ENCODE results near the gene MYBBP1A. TPM values are rescaled to one million over a fixed set of nuclear protein-coding genes. Genes with fewer than 3 reads are reported as not detected.
A peak's percentile ranks its signal among the peaks of the same experiment; 100 is the strongest.

The MYBBP1A gene
- total and polyA plus RNA-seq, 2 of the 13 experiments (the other 11 are each of a cell fraction or from before 2014, with no cell fraction given): 18.6 to 54.8 TPM

DNA sequence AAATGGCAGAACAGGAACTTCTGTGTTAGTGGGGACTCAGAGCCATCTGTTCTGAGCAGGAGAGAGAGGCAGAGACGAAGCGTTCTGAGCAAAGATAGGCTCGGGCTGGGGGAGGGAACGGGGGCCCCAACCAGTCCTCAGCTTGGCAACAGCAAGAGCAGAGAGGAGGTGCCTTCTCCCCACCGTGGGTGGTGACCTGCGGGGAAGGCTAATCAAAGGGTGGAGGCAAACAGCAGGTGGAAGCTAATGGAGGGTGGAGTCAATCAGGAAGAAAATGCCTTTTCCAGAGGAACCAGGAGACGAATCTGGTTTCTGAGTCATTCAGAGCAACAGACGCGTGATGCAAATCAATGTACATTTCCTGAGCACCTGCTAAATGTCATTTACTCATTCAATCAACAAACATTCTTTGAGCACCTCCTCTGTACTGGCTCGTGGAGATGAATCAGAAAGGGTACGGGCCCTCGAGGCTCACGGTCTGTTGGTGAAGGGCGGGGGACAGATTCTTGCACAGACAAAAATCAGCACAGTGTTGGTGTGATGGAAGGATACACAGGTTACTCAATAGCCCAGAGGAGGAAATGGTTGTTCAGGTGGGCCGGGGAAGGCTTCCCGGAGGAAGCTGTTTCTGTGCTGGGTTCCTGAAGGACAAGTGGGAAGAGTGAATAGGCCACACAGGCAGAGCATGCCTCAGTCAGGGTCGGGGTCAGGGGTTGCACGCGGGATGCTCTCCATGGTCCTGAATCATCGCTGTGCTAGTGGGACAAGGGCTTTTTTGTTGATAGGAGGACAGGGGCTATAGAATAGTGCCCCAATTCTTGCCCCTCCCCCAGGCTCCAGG is 62.2 kb downstream of the MYBBP1A start (continued):
- TF ChIP-seq, protein P1, sequence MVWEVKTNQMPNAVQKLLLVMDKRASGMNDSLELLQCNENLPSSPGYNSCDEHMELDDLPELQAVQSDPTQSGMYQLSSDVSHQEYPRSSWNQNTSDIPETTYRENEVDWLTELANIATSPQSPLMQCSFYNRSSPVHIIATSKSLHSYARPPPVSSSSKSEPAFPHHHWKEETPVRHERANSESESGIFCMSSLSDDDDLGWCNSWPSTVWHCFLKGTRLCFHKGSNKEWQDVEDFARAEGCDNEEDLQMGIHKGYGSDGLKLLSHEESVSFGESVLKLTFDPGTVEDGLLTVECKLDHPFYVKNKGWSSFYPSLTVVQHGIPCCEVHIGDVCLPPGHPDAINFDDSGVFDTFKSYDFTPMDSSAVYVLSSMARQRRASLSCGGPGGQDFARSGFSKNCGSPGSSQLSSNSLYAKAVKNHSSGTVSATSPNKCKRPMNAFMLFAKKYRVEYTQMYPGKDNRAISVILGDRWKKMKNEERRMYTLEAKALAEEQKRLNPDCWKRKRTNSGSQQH (CRISPR knock-in tag; IDR thresholded peaks at IDR 0.05; ENCODE audit: low read depth): peak; percentile 98
- no peak for TF ChIP-seq ARHGAP35 (CRISPR knock-in tag; IDR thresholded peaks at IDR 0.05; ENCODE audit: borderline replicate concordance)
- TF ChIP-seq ZNF33A (CRISPR knock-in tag; IDR thresholded peaks at IDR 0.05; ENCODE audit: borderline replicate concordance): no peak
- TF ChIP-seq, protein P2, sequence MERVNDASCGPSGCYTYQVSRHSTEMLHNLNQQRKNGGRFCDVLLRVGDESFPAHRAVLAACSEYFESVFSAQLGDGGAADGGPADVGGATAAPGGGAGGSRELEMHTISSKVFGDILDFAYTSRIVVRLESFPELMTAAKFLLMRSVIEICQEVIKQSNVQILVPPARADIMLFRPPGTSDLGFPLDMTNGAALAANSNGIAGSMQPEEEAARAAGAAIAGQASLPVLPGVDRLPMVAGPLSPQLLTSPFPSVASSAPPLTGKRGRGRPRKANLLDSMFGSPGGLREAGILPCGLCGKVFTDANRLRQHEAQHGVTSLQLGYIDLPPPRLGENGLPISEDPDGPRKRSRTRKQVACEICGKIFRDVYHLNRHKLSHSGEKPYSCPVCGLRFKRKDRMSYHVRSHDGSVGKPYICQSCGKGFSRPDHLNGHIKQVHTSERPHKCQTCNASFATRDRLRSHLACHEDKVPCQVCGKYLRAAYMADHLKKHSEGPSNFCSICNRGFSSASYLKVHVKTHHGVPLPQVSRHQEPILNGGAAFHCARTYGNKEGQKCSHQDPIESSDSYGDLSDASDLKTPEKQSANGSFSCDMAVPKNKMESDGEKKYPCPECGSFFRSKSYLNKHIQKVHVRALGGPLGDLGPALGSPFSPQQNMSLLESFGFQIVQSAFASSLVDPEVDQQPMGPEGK (CRISPR knock-in tag; IDR thresholded peaks at IDR 0.05): peak; percentile 61; the same call in 1 of the 2 replicates
- TF ChIP-seq HES4 (CRISPR knock-in tag; IDR thresholded peaks at IDR 0.05; ENCODE audit: borderline replicate concordance): peak; percentile 90
- TF ChIP-seq CBFB (CRISPR knock-in tag; IDR thresholded peaks at IDR 0.05): no peak
- peak; percentile 78 for TF ChIP-seq ZSCAN12 (CRISPR knock-in tag; IDR thresholded peaks at IDR 0.05)
- TF ChIP-seq, protein P3, sequence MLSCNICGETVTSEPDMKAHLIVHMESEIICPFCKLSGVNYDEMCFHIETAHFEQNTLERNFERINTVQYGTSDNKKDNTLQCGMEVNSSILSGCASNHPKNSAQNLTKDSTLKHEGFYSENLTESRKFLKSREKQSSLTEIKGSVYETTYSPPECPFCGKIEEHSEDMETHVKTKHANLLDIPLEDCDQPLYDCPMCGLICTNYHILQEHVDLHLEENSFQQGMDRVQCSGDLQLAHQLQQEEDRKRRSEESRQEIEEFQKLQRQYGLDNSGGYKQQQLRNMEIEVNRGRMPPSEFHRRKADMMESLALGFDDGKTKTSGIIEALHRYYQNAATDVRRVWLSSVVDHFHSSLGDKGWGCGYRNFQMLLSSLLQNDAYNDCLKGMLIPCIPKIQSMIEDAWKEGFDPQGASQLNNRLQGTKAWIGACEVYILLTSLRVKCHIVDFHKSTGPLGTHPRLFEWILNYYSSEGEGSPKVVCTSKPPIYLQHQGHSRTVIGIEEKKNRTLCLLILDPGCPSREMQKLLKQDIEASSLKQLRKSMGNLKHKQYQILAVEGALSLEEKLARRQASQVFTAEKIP (CRISPR knock-in tag; IDR thresholded peaks at IDR 0.05; ENCODE audit: borderline replicate concordance): no peak
- 0 out of 2 replicates have a peak, but pooled peaks have one; percentile 68 for TF ChIP-seq SIX4 (CRISPR knock-in tag; IDR thresholded peaks at IDR 0.05)
- 0 out of 2 replicates have a peak, but pooled peaks have one; percentile 37 for TF ChIP-seq ZNF205 (CRISPR knock-in tag; IDR thresholded peaks at IDR 0.05)
- TF ChIP-seq, protein P4, sequence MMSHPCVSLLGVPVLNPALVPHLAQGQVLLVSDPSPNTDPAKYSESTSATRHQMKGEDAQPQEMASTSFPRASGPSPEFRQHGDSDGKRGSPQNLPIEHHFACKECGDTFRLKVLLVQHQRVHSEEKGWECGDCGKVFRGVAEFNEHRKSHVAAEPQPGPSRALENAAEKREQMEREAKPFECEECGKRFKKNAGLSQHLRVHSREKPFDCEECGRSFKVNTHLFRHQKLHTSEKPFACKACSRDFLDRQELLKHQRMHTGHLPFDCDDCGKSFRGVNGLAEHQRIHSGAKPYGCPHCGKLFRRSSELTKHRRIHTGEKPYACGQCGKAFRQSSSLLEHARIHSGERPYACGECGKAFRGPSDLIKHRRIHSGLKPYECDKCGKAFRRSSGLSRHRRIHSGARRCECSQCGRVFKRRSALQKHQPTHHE (CRISPR knock-in tag; IDR thresholded peaks at IDR 0.05; ENCODE audit: borderline replicate concordance): 0 out of 2 replicates have a peak, but pooled peaks have one; percentile 34
- TF ChIP-seq ZNF781 (CRISPR knock-in tag; IDR thresholded peaks at IDR 0.05; ENCODE audit: borderline replicate concordance, not compliant biosample characterization): peak; percentile 94
- 0 out of 2 replicates have a peak, but pooled peaks have one; percentile 39 for TF ChIP-seq KDM4B (CRISPR knock-in tag; IDR thresholded peaks at IDR 0.05)
- no peak for TF ChIP-seq ZNF570 (CRISPR knock-in tag; IDR thresholded peaks at IDR 0.05; ENCODE audit: borderline replicate concordance)
- no peak for TF ChIP-seq ZNF782 (CRISPR knock-in tag; IDR thresholded peaks at IDR 0.05; ENCODE audit: borderline replicate concordance)
- peak; percentile 92 for TF ChIP-seq BHLHE40 (IDR thresholded peaks at IDR 0.05; ENCODE audit: low read length)
- TF ChIP-seq ZFP1 (CRISPR knock-in tag; IDR thresholded peaks at IDR 0.05): no peak
- TF ChIP-seq ZEB1 (IDR thresholded peaks at IDR 0.05; ENCODE audit: insufficient replicate concordance, low read depth): no peak
- peak; percentile 66; the same call in 1 of the 2 replicates for TF ChIP-seq MTF1 (CRISPR knock-in tag; IDR thresholded peaks at IDR 0.05)
- no peak for TF ChIP-seq TOPORS (CRISPR knock-in tag; IDR thresholded peaks at IDR 0.05)
- peak; percentile 47; the same call in 1 of the 2 replicates for TF ChIP-seq HMG20B (CRISPR knock-in tag; conservative IDR thresholded peaks at IDR 0.05)
